Activated CD4-positive, CD25-positive, alpha-beta regulatory T cell (primary cell): Measurements from ENCODE around the gene RSRC2.
"Not testable (repeated sequence)": the region's sequence is repeated elsewhere in the genome, so short reads cannot be mapped to it uniquely, and the experiment has no call there.

ENCODE experiments used
- DNase-seq, 4 experiments: peaks; one replicate each; lab custom pipeline; 2025; lab: John Stamatoyannopoulos, UW

Gene RSRC2

DNA sequence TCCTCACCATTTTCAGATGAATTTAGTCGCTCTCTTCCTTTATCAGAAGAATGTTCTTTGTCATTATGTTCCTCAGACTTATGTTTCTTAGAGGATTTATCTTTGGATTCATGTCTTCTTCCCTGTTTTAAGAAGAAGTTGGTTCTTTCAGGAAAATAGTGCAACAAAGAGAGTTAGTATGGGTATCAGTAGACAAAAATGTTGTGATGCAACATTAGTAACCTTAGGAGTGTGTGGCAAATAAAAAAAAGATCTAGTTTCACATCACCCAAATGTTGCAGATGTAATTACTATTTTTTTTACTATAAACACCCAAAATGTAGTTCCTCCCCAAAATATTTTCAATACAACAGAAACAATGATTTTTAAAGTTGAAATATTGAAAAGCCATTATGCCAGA, 7.8 kb downstream of the RSRC2 start:
- DNase-seq = no peak

DNA sequence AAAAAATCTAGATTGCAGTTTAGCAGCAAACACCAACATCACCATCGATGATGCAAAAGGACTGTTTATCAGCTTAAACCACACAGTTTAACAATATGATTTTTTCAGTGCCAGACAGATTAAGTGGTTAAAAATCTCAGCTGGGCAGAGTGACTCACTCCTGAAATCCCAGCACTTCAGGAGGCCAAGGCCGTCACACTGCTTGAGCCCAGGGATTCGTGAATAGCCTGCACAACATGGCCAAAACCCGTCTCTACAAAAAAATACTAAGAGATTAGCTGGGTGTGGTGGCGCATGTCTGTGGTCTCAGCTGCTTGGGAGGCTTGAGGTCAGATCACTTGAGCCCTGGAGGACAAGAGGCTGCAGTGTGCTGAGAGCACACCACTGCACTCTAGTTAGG, 8.9 kb downstream of the RSRC2 start:
- DNase-seq = no peak

DNA sequence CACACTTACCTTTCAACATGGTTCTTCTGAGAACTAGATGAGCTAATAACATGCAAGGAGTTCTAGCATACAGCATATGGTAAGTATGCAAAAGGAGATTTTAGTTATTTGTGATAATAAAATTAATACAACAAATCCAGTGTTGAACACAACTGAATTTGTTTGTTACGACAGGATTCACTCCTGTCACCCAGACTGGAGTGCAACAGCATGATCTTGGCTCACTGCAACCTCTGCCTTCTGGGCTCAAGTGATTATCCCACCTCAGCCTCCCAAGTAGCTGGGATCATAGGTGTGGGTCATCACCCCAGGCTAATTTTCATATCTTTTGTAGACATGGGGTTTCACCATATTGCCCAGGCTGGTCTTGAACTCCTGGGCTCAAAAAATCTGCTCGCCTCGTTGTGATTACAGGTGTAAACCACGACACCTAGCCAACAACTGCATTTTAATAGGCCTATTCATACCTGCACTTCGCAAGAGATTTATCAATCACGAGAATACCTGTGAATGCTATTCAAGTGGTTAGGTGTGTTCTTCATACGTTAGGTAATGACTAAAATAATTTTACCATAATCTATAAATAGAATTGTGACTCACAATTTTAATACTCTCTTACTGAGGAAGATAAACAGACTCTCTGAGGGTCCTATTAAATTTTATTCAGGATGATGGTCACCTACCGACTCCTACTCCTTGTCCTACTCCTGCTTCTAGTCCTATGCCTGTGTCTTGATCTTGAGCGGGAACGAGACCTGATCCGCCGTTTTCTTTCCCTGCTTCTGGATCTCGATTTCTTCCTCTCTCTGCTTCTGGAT, 10.0 kb downstream of the RSRC2 start:
- DNase-seq = no peak

DNA sequence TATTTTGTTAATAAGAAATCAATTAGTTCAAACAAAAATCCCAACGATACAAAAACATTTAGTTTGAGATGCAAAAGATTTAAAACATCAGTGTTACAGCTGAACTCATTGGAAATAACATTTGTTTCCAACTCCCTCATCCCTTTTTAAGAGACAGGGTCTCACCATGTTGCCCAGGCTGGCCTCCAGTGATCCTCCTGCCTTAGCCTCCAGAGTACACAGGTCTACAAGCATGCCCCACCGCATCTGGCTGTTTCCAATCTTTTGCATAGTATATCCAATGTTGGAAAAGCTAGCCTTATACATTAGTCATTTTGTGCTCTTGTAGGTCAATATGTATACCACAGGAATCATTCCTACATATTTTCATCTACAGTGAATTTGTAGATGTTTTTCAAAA, 11.5 kb downstream of the RSRC2 start:
- no peak for DNase-seq

DNA sequence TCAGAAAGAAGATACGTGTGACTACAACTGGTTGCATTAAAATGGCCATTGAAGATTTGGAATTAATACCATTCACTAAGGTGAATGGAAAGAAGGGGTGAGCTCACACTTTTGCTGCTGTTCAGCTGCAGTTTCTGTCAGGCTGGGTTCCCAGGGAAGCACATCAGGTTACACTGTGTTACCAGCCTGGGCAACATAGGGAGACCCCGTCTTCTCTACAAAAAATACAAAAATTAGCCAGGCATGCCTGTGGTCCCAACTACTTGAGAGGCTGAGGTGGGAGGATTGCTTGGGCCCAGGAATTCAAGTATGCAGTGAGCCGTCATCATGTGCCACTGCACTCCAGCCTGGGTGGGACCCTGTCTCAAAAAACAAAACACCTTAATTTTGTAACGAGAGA, 13.1 kb downstream of the RSRC2 start:
- no peak for DNase-seq

DNA sequence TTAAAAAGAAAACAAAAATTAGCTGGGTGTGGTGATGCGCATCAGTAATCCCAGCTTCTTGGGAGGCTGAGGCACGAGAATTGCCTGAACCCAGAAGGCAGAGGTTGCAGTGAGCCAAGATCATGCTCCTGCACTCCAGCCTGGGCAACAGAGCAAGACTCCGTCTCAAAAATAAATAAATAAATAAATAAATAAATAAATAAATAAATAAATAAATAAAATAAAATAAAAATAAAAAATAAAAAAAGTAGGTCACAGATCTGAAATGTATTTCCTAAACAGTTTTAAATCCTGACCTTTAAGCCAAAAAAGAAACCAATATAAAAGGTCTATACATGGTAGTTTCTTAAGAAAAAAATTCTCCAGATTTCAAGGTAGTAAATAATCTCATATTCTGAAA, 13.7 kb downstream of the RSRC2 start:
- not testable (repeated sequence) for DNase-seq

DNA sequence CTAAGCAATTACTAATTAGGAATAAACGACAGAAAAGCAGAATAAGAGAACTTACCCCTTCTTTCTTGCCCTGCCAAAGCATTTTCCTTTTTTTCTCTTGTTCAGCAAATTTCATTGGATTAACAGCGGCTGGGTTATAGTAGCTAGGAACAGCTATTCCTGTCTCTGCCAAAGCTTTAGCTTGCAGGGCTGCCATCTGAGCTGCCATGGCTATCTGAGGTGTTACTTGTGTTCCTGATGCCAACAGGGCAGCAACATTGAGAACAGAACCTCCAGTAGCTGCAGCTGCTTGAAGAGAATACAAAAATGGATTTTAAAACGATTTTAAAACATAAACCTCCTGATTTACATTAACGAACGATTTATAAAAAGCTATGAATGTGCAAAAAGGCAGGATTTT, 18.6 kb downstream of the RSRC2 start:
- no peak for DNase-seq

DNA sequence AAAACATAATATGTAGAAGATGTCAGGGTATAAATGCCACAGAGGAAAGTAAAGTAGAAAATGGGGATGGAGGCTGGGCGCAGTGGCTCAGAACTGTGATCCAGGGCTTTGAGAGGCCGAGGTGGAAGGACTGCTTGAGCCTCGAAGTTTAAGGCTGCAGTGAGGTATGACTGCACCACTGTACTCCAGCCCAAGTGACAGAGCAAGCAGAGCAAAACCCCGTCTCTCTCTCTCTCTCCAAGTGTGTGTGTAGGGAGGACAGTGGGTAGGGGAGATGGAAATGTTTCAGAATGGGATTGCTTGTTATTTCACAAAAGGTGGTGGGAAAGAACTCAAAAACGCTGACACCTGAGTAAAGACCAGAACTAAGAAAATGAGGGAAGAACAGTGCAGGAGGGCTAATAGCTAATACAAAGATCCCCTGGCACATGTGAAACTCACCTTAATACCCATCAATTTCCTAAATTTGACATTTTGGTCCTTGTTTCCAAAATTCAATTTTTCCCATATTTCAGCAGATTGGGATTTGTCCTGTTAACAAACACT, 20.3 kb downstream of the RSRC2 start:
- no peak for DNase-seq

DNA sequence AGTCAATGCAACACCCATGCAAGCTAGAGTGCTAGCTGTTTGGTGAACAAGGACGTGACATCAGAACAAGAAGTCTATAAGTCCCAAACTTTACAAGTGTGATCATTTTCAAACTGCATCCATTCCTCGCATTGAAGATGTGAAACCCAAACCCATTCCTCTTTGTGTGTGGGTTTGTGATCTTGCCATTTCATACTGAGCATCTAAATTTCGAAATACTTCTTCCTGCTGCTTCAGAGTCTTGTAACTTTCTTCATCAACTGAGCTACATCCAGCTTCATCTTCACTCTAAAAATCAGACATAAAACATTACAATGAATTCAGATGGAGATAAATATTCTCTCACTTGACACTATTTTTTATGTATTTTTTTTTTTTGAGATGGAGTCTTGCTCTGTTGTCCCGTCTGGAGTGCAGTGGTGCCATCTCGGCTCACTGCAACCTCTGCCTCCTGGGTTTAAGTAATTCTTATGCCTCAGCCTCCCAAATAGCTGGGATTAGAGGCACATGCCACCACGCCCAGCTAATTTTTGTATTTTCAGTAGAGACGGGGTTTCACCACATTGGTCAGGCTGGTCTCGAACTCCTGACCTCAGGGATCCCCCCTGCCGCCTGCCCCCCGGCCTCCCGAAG, 21.2 kb downstream of the RSRC2 start:
- DNase-seq = no peak

DNA sequence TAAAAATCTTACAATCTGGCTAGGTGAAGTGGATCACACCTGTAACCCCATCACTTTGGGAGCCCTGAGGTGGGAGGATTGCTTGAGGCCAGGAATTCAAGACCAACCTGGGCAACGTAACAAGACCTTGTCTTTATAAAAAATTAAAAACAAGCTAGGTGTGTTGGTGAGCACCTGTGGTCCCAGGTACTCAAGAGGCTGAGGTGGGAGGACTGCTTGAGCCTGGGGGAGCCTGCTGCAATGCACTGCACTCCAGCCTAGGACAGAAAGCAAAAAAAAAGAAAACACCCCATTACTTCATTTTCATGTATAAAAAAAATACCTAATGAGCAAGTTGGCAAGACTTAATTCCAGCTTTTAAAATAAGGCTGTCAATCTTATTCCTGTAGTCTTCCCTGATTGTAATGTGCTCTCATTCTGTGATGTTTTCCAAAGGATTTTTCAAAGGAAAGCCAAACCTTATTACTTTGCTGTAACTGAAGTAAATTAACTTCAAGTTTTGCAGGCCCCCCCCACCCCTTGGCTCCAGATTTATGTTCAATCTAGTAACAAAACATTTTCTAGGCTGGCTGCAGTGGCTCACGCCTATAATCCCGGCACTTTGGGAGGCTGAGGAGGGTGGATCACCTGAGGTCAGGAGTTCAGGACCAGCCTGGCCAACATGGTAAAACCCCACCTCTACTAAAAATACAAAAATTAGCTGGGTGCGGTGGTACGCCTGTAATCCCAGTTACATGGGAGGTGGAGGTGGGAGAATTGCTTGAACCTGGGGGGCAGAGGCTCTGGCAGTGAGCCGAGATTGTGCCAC, 22.7 kb downstream of the RSRC2 start:
- DNase-seq = no peak

DNA sequence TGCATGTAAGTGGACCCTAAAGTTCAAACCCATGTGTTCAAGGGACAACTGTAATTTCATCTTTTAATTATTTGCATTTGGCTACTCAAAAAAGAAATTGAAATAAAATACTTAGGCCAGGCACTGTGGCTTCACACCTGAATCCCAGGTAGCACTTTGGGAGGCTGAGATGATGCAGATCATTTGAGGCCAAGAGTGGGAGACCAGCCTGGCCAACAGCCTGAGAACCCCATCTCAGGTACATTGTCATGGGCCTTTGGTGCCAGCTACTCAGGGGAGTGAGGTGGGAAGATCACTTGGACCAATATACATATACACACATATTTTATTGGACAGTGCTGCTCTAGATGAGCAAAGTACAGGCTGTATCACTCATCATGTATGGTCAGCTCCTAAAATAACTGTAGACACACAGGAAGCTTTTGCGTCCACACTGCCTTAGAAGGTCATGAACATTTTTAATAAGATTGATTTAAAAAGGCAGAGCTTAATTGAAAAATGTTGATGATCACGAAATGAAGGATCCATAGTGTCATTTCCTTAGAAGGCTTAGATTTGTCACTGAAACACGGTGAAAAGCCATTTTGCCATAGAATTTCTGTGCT, 23.5 kb downstream of the RSRC2 start:
- DNase-seq = no peak

DNA sequence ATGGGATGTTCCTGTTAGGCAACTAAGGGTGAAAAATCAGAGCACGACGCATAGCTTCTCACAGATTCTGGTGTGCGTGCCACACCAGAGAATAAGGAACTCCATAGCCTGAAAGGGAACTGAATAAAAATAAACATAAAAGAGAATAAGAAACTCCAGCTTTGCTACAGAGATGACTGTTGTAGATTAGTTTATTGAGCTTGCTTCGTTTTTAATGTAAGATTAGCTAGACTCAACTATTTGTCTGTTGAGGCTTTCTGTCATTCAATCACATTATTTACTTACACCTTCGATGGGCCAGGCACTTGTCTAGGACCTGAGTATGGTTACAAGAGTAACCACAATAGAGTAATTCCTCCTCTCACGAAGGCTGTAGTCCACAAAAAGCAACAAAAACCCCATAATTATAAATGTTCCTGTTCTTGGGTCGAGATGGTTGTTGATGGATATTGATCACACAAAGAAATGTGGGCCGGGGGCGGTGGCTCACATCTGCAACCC, 25.2 kb downstream of the RSRC2 start:
- no peak for DNase-seq

DNA sequence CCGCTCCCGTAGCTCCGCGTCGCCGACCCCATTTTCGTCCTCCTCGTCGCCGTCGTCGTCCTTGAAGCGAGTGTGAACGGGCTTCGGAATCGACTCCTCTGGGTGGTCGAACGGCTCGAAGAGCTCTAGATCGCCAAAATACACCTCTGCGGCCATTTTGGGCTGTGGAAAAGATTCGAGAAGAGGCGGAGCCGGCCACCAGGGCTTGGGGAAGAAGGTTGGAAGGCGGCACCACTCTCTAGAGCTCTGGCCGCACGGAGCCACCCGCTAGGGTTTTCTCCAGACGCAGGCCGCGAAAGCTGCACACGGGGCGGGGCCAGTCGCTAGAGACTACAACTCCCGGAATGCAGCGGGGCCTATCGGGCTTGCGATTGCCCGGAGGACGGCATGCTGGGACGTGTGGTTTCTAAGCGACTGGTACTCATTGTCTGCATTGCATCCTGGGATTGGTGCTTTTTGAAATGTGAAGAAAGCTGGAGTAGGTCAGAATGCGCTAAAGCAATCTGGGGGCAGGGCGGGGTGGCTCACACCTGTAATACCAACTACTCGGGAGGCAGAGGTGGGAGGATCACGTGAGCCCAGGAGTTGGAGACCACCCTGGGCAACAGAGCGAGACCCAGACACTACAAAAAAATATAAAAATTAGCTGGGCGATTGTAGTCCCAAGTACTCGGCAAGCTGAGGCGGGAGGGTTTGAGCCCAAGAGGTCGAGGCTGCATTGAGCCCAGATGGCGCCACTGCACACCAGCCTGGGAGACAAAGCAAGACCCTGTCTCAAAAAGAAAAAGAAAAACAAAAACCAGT, 25.8 kb downstream of the RSRC2 start, which contains the start of gene ZCCHC8:
TSS of gene ZCCHC8 (minus strand) at position 248 of the 804 bp plus-strand sequence. CDS start at position 156, 92 bp downstream.
- DNase-seq = peak; percentile 89 to 93 (median 90)

DNA sequence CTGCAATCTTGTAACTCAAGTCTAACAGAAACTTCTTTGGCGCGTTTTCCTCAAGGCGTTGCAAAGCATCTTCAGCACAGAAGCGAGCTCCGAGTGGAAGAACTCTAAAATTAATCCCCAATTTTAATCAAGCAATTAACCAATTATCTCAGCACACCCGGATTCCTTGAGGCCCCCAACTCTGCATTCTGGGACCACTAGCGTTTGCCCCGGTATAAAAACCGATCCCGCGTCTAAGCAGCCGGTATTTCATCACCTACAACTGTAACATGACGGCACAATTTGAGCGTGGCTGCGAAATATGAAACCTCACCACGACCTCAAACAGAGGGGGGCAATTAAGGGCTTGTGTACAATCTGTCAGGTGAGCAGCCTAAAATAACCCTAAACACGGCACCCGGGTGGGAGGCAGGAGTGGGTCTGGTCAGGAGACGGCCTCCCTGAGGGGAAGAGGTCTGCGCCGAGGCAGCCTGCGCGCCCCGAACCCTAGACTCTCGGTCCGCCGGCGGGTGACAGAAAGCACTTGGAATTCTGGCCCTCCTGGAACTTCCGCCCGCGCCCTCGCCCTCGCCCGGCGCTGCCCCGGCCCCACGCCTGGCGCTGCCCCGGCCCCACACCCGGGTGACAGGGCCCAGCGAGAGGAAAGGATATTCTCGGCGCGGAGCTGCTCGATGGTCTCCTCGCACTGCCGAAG, 26.6 kb downstream of the RSRC2 start:
- DNase-seq = peak in 2 of 4 experiments; percentile 18 to 42

DNA sequence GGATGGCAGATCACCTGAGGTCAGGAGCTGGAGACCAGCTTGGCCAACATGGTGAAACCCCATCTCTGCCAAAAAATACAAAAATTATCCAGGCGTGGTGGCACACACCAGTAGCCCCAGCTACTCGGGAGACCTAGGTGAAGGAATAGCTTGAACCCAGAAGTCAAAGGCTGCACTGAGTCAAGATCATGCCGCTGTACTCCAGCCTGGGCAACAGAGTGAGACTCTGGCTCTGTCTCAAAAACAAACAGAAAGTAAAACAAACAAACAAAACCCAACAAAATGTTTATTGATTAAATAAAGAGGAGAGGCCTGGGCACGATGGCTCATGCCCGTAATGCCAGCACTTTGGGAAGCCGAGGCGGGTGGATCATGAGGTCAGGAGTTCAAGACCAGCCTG, 31.5 kb downstream of the RSRC2 start:
- no peak for DNase-seq

DNA sequence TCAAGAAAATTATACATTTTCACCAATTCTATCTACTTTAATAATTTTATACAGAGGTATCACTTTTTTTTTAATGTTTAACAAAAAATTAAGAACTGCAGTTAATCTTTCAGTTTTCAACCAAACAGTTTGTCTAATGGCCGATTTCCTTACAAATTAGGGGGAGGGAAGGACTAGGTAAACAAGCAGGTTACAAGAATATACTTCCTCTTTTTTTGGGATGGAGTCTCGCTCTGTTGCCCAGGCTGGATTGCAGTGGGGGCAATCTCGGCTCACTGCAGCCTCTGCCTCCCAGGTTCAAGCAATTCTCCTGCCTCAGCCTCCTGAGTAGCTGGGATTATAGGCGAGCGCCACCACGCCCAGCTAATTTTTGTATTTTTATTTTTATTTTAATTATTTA, 33.5 kb downstream of the RSRC2 start:
- DNase-seq = not testable (repeated sequence)

DNA sequence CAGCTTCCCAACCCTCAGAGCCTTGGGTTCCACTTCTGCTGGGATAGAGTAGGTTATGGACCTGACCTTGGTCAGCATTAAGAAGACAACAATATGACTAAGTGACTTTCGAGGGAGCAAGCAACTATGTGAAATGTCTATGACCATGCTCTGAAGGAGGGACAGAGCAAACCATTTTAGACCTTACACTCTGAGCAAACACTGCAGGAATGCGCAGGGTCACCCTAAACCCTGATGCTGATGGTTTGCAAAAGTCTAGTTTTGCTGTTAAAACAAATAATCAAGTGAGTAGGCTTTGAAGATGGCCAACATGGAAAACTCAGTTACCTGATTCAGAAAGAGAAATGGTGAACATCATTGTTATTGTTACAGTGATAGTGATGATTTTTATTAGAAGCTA, 34.7 kb downstream of the RSRC2 start:
- DNase-seq = no peak

DNA sequence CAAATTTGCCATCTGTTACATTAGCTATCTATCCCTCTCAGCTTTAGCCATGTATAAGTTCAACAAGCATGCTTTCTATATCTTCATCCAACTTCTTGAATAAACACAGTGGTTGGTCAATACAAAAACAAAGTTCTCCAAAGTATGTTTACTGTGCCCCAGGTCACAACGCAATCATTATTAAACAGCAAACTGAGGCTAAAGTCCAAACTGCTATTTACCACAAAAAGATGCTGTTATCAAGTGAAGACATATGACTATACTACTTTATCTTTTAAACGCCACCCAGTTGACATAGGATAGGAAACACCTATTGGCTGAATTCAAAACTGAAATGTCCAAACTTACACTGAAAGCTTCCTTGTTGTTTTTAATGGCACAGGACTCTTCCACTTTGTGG, 37.7 kb downstream of the RSRC2 start:
- no peak for DNase-seq

DNA sequence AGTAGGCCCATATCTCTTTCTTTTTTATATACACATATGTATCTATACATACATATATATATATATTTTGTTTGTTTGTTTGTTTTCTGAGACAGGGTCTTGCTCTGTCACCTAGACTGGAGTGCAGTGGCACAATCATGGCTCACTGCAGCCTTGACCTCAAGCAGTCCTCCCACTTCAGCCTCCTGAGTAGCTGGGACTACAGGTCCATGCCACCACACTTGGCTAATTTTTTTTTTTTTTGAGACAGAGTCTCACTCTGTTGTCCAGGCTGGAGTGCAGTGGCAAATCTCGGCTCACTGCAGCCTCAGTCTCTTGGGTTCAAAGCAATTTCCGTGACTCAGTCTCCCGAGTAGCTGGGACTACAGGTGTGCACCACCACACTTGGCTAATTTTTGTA, 38.9 kb downstream of the RSRC2 start:
- not testable (repeated sequence) for DNase-seq

DNA sequence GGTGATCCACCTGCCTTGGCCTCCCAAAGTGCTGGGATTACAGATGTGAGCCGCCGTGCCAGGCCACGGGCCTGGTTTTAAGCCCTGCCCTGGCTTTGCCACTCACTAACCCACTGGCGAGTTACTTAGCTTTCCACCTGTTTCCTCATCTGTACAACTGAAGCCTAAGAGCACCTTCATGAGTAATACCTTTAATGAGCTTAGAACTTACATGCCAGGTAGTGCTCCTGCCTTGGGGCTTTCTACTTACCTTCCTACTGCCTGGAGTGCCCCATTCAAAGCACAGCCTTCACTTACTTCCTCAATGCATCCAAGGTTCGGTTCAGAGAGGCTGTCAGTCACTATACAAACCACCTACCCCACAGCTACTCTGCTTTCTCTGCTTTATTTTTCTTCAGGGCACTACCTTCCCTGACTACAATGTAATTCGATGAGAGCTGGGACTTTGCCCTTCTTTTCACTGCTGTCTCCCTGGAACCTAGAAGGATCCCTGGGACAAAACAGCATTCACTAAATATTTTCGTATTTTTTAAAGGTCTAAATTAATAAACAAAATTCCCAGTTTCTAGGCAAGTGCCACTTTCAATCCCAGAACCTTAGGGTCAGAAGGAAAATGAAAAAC, 39.8 kb downstream of the RSRC2 start:
- DNase-seq = no peak
